ENCODE results near the gene TSPAN19.
"Not testable (repeated sequence)": the region's sequence is repeated elsewhere in the genome, so short reads cannot be mapped to it uniquely, and the experiment has no call there.

Gene TSPAN19

GRCh38 chr12:85005615-85006014 lies 30.5 kb downstream of the TSPAN19 start:
- Histone ChIP-seq H3K9me3 (ENCODE audit: control insufficient read depth, insufficient read depth, low read depth, low read length) (no peaks in the 10 kb centered on the region), H3K27ac (ENCODE audit: extremely low read depth, low read depth, low read length) (no peak overlapping the region), H3K4me1 (ENCODE audit: control insufficient read depth, insufficient read depth, low read length) (no peaks in the 10 kb centered on the region), H3K4me3 (ENCODE audit: low read depth, low read length) (no peak overlapping the region), H3K36me3 (ENCODE audit: control insufficient read depth in 2 of 2, insufficient read depth in 1 of 2, low read length in 2 of 2) (no peaks in the 10 kb centered on the region)
- ChIA-PET POLR2A (no interaction called here), CTCF (no interaction called here)
- no peak for TF ChIP-seq BCL11A (tag by site-specific recombination; IDR thresholded peaks at IDR 0.05; ENCODE audit: low read depth)
- TF ChIP-seq ZBTB20 (tag by site-specific recombination; IDR thresholded peaks at IDR 0.05), result no peak
- no peak for TF ChIP-seq ZNF585B (tag by site-specific recombination; IDR thresholded peaks at IDR 0.05)
- TF ChIP-seq ZNF677 (tag by site-specific recombination; IDR thresholded peaks at IDR 0.05), result no peak
- no peak for TF ChIP-seq ZNF514 (tag by site-specific recombination; IDR thresholded peaks at IDR 0.05)
- no peak for TF ChIP-seq ZNF366 (tag by site-specific recombination; conservative IDR thresholded peaks at IDR 0.05)

GRCh38 chr12:85005047-85005446 lies 31.0 kb downstream of the TSPAN19 start:
- H3K36me3 ChIP-seq (ENCODE audit: control insufficient read depth in 2 of 2, insufficient read depth in 1 of 2, low read length in 2 of 2); H3K9me3 ChIP-seq (ENCODE audit: control insufficient read depth, insufficient read depth, low read depth, low read length); H3K4me3 ChIP-seq (ENCODE audit: low read depth, low read length); POLR2A ChIA-PET; H3K4me1 ChIP-seq (ENCODE audit: control insufficient read depth, insufficient read depth, low read length); CTCF ChIA-PET; H3K27ac ChIP-seq (ENCODE audit: extremely low read depth, low read depth, low read length): not testable (repeated sequence)

GRCh38 chr12:85004204-85004603 lies 31.9 kb downstream of the TSPAN19 start:
- CTCF ChIA-PET, result no interaction called here
- POLR2A ChIA-PET, result no interaction called here
- TF ChIP-seq ZNF549 (tag by site-specific recombination; IDR thresholded peaks at IDR 0.05), result no peak
- TF ChIP-seq ZNF792 (tag by site-specific recombination; IDR thresholded peaks at IDR 0.05), result no peak
- no peak for TF ChIP-seq ZNF768 (tag by site-specific recombination; IDR thresholded peaks at IDR 0.05)
- no peak for TF ChIP-seq ZBTB48 (tag by site-specific recombination; IDR thresholded peaks at IDR 0.05)
- no peak for TF ChIP-seq ZNF639 (tag by site-specific recombination; IDR thresholded peaks at IDR 0.05)
- TF ChIP-seq ZFP41 (tag by site-specific recombination; IDR thresholded peaks at IDR 0.05; ENCODE audit: borderline replicate concordance), result no peak
- TF ChIP-seq ZNF626 (tag by site-specific recombination; IDR thresholded peaks at IDR 0.05), result no peak
- TF ChIP-seq KLF1 (tag by site-specific recombination; IDR thresholded peaks at IDR 0.05), result no peak
- TF ChIP-seq SP2 (tag by site-specific recombination; IDR thresholded peaks at IDR 0.05), result no peak
- no peak for TF ChIP-seq IKZF3 (tag by site-specific recombination; IDR thresholded peaks at IDR 0.05)
- no peak for TF ChIP-seq ZNF184 (tag by site-specific recombination; IDR thresholded peaks at IDR 0.05)
- TF ChIP-seq REST (tag by site-specific recombination; IDR thresholded peaks at IDR 0.05), result no peak
- no peak for TF ChIP-seq ZNF473 (tag by site-specific recombination; IDR thresholded peaks at IDR 0.05)
- no peak for TF ChIP-seq ZSCAN18 (tag by site-specific recombination; IDR thresholded peaks at IDR 0.05)
- TF ChIP-seq ZNF645 (tag by site-specific recombination; IDR thresholded peaks at IDR 0.05), result no peak
- TF ChIP-seq ZNF18 (tag by site-specific recombination; IDR thresholded peaks at IDR 0.05), result no peak
- TF ChIP-seq ZNF623 (tag by site-specific recombination; IDR thresholded peaks at IDR 0.05), result no peak
- TF ChIP-seq ZNF416 (tag by site-specific recombination; IDR thresholded peaks at IDR 0.05), result no peak
- H3K36me3 ChIP-seq (ENCODE audit: control insufficient read depth in 2 of 2, insufficient read depth in 1 of 2, low read length in 2 of 2), result no peaks in the 10 kb centered on the region
- H3K27ac ChIP-seq (ENCODE audit: extremely low read depth, low read depth, low read length), result no peak overlapping the region
- H3K4me1 ChIP-seq (ENCODE audit: control insufficient read depth, insufficient read depth, low read length), result no peaks in the 10 kb centered on the region
- H3K4me3 ChIP-seq (ENCODE audit: low read depth, low read length), result no peak overlapping the region
- H3K9me3 ChIP-seq (ENCODE audit: control insufficient read depth, insufficient read depth, low read depth, low read length), result no peaks in the 10 kb centered on the region
